ENCODE measurements around the gene LEMD1. TPM values are rescaled to one million over a fixed set of nuclear protein-coding genes. Genes with fewer than 3 reads are reported as not detected.

LEMD1 gene
- total RNA-seq, 1 experiment from 2014 or later, result 26.3 TPM

DNA sequence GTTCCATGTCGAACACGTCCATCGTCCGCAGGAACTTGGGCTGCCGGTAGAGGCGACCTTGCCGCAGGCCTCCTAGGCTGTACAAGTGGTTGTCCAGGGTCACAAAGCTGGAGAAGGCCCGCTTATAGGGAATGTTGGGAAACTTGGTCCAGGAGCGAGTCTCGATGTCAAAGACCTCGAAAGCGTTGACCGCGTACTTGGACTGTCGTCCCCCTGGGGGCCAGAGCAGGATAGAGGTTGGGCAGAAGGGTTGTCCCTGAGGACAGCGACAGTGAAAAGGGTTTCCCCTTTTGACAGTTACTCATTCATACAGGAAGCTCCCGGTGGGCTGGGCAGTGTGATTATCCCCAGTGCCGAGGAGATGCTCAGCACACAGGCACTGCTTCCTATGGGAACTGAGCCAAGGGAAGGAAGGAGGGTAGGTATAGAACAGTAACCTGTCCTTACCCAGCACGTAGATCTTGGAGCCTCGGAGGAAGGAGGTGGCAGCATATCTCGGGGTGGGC, 82.6 kb downstream of the LEMD1 start:
- DNase-seq (ENCODE audit: low spot score) (no peak), ATAC-seq (no peak)
- H3K4me1 Mint-ChIP-seq, result peaks cover 20% of the 10 kb centered on the region
- CTCF ChIA-PET, result interaction anchor here (0.5 to 2.2 kb wide), 5 partner anchors 14 to 185 kb away, joined by 4 to 8 read pairs (median 6); partner anchors contain the start of gene CDK18
- no peak overlapping the region for H3K4me3 Mint-ChIP-seq
- no peaks in the 10 kb centered on the region for H3K36me3 Mint-ChIP-seq
- peaks cover 33% of the 10 kb centered on the region for H3K27me3 Mint-ChIP-seq (ENCODE audit: low read depth)
- H3K9me3 Mint-ChIP-seq, result no peaks in the 10 kb centered on the region
- POLR2A ChIA-PET, result no interaction called here
- no peak overlapping the region for H3K27ac Mint-ChIP-seq
- TF ChIP-seq ZNF671 (CRISPR knock-in tag; IDR thresholded peaks at IDR 0.05) (no peak), RORB (CRISPR knock-in tag; IDR thresholded peaks at IDR 0.05) (no peak), ZNF423 (CRISPR knock-in tag; IDR thresholded peaks at IDR 0.05) (no peak), SP1 (CRISPR knock-in tag; conservative IDR thresholded peaks at IDR 0.05) (no peak), PRRX2 (CRISPR knock-in tag; IDR thresholded peaks at IDR 0.05) (no peak), ZNF263 (CRISPR knock-in tag; IDR thresholded peaks at IDR 0.05; ENCODE audit: low read depth) (no peak), RELA (CRISPR knock-in tag; IDR thresholded peaks at IDR 0.05; ENCODE audit: borderline replicate concordance) (no peak), CREB1 (CRISPR knock-in tag; IDR thresholded peaks at IDR 0.05) (no peak), ZBTB21 (CRISPR knock-in tag; IDR thresholded peaks at IDR 0.05; ENCODE audit: borderline replicate concordance) (no peak), TEAD4 (CRISPR knock-in tag; IDR thresholded peaks at IDR 0.05) (no peak), ZNF138 (CRISPR knock-in tag; conservative IDR thresholded peaks at IDR 0.05) (no peak)
- TF ChIP-seq, protein P1, sequence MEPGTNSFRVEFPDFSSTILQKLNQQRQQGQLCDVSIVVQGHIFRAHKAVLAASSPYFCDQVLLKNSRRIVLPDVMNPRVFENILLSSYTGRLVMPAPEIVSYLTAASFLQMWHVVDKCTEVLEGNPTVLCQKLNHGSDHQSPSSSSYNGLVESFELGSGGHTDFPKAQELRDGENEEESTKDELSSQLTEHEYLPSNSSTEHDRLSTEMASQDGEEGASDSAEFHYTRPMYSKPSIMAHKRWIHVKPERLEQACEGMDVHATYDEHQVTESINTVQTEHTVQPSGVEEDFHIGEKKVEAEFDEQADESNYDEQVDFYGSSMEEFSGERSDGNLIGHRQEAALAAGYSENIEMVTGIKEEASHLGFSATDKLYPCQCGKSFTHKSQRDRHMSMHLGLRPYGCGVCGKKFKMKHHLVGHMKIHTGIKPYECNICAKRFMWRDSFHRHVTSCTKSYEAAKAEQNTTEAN (CRISPR knock-in tag; IDR thresholded peaks at IDR 0.05), result no peak
- TF ChIP-seq, protein P2, sequence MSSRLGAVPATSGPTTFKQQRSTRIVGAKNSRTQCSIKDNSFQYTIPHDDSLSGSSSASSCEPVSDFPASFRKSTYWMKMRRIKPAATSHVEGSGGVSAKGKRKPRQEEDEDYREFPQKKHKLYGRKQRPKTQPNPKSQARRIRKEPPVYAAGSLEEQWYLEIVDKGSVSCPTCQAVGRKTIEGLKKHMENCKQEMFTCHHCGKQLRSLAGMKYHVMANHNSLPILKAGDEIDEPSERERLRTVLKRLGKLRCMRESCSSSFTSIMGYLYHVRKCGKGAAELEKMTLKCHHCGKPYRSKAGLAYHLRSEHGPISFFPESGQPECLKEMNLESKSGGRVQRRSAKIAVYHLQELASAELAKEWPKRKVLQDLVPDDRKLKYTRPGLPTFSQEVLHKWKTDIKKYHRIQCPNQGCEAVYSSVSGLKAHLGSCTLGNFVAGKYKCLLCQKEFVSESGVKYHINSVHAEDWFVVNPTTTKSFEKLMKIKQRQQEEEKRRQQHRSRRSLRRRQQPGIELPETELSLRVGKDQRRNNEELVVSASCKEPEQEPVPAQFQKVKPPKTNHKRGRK (CRISPR knock-in tag; IDR thresholded peaks at IDR 0.05; ENCODE audit: borderline replicate concordance), result no peak

DNA sequence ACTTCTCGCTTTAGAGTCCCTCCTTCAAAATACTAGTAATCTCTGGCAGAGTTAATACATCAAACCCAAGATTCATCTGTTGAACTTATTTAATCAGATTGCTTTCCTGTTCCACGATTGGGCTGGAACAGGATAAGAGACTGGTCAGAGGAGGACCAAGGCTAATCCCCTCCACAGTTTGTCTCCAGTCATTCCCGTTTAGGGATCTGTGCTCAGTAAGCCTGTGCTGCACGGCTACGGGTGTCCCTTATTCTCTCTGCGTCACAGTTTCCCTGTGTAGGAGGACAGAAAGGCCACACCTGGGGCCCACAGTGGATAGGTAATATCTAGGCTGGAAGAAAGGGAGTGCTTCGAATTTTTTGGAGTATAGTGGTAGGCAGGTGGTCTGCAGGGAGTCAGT, 83.8 kb downstream of the LEMD1 start:
- no peaks in the 10 kb centered on the region for H3K36me3 Mint-ChIP-seq
- ChIA-PET CTCF (interaction anchor here (3.5 to 3.7 kb wide), 3 partner anchors 12 to 65 kb away, joined by 43 to 122 read pairs (median 85); no protein-coding TSS in a partner anchor), POLR2A (no interaction called here)
- H3K27ac Mint-ChIP-seq, result no peak overlapping the region
- ATAC-seq, result no peak
- no peak for TF ChIP-seq OVOL2 (CRISPR knock-in tag; IDR thresholded peaks at IDR 0.05; ENCODE audit: borderline replicate concordance)
- TF ChIP-seq RORB (CRISPR knock-in tag; IDR thresholded peaks at IDR 0.05), result no peak
- TF ChIP-seq, protein P2 (CRISPR knock-in tag; IDR thresholded peaks at IDR 0.05; ENCODE audit: borderline replicate concordance), result no peak
- TF ChIP-seq, protein P3, sequence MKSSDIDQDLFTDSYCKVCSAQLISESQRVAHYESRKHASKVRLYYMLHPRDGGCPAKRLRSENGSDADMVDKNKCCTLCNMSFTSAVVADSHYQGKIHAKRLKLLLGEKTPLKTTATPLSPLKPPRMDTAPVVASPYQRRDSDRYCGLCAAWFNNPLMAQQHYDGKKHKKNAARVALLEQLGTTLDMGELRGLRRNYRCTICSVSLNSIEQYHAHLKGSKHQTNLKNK (CRISPR knock-in tag; IDR thresholded peaks at IDR 0.05), result no peak
- TF ChIP-seq ZNF138 (CRISPR knock-in tag; conservative IDR thresholded peaks at IDR 0.05), result no peak
- TF ChIP-seq MXD4 (CRISPR knock-in tag; IDR thresholded peaks at IDR 0.05; ENCODE audit: borderline replicate concordance), result no peak
- TF ChIP-seq, protein P4, sequence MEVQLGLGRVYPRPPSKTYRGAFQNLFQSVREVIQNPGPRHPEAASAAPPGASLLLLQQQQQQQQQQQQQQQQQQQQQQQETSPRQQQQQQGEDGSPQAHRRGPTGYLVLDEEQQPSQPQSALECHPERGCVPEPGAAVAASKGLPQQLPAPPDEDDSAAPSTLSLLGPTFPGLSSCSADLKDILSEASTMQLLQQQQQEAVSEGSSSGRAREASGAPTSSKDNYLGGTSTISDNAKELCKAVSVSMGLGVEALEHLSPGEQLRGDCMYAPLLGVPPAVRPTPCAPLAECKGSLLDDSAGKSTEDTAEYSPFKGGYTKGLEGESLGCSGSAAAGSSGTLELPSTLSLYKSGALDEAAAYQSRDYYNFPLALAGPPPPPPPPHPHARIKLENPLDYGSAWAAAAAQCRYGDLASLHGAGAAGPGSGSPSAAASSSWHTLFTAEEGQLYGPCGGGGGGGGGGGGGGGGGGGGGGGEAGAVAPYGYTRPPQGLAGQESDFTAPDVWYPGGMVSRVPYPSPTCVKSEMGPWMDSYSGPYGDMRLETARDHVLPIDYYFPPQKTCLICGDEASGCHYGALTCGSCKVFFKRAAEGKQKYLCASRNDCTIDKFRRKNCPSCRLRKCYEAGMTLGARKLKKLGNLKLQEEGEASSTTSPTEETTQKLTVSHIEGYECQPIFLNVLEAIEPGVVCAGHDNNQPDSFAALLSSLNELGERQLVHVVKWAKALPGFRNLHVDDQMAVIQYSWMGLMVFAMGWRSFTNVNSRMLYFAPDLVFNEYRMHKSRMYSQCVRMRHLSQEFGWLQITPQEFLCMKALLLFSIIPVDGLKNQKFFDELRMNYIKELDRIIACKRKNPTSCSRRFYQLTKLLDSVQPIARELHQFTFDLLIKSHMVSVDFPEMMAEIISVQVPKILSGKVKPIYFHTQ (CRISPR knock-in tag; IDR thresholded peaks at IDR 0.05), result no peak
- no peak for TF ChIP-seq SP1 (CRISPR knock-in tag; conservative IDR thresholded peaks at IDR 0.05)
- TF ChIP-seq, protein P5, sequence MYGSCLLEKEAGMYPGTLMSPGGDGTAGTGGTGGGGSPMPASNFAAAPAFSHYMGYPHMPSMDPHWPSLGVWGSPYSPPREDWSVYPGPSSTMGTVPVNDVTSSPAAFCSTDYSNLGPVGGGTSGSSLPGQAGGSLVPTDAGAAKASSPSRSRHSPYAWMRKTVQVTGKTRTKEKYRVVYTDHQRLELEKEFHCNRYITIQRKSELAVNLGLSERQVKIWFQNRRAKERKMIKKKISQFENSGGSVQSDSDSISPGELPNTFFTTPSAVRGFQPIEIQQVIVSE (CRISPR knock-in tag; IDR thresholded peaks at IDR 0.05; ENCODE audit: borderline replicate concordance), result no peak
- no peak for TF ChIP-seq GRHL2 (CRISPR knock-in tag; IDR thresholded peaks at IDR 0.05; ENCODE audit: insufficient replicate concordance, severe bottlenecking)
- TF ChIP-seq GTF2I (CRISPR knock-in tag; conservative IDR thresholded peaks at IDR 0.05), result no peak
- TF ChIP-seq, protein P6, sequence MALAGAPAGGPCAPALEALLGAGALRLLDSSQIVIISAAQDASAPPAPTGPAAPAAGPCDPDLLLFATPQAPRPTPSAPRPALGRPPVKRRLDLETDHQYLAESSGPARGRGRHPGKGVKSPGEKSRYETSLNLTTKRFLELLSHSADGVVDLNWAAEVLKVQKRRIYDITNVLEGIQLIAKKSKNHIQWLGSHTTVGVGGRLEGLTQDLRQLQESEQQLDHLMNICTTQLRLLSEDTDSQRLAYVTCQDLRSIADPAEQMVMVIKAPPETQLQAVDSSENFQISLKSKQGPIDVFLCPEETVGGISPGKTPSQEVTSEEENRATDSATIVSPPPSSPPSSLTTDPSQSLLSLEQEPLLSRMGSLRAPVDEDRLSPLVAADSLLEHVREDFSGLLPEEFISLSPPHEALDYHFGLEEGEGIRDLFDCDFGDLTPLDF (CRISPR knock-in tag; IDR thresholded peaks at IDR 0.05), result no peak
- H3K4me1 Mint-ChIP-seq, result peaks cover 18% of the 10 kb centered on the region
- H3K4me3 Mint-ChIP-seq, result no peak overlapping the region
- DNase-seq (ENCODE audit: low spot score), result no peak
- peaks cover 23% of the 10 kb centered on the region for H3K27me3 Mint-ChIP-seq (ENCODE audit: low read depth)
- H3K9me3 Mint-ChIP-seq, result no peaks in the 10 kb centered on the region
